ENCODE results near the gene CELF1. TPM values are rescaled to one million over a fixed set of nuclear protein-coding genes. Genes with fewer than 3 reads are reported as not detected.

The CELF1 gene
- total and polyA plus RNA-seq, 9 of the 15 experiments (the other 6 are each of a cell fraction or from before 2014, with no cell fraction given), result 11.3 to 142 (median 77.4) TPM

DNA sequence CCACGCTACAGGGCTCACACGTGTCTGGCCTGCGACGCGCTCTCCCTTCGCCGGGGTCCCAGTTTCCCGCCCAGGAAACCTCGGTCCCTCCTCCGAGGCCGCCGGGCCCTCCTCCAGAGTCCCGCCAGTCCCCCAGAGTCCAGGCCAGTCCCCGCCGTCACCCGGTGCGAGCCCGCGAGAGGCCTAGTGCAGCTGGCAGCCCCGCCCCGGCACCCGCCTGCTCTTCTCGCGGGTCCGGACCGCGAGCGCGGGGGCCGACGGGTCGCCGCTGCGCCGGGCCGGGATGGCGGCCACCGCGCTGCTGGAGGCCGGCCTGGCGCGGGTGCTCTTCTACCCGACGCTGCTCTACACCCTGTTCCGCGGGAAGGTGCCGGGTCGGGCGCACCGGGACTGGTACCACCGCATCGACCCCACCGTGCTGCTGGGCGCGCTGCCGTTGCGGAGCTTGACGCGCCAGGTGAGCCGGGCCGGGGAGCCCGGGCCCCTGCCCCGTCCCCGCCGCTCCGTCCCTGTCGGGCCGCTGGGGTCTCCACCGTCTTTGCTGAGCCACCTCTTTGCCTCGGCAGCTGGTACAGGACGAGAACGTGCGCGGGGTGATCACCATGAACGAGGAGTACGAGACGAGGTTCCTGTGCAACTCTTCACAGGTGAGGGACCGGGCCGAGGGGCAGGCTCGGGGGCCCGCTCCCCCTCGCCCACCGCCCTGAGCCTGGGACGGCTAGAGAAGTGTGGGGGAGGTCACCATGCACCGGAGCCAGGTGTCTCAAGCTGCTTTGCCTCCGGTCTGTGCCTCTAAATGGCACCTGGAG is 12.6 kb upstream of the CELF1 start, which contains the start of gene PTPMT1 (continued):
- TF ChIP-seq MED1 (CRISPR knock-in tag; IDR thresholded peaks at IDR 0.05; ENCODE audit: borderline replicate concordance), result peak; percentile 82; the same call in 1 of the 2 replicates
- TF ChIP-seq, protein P1, sequence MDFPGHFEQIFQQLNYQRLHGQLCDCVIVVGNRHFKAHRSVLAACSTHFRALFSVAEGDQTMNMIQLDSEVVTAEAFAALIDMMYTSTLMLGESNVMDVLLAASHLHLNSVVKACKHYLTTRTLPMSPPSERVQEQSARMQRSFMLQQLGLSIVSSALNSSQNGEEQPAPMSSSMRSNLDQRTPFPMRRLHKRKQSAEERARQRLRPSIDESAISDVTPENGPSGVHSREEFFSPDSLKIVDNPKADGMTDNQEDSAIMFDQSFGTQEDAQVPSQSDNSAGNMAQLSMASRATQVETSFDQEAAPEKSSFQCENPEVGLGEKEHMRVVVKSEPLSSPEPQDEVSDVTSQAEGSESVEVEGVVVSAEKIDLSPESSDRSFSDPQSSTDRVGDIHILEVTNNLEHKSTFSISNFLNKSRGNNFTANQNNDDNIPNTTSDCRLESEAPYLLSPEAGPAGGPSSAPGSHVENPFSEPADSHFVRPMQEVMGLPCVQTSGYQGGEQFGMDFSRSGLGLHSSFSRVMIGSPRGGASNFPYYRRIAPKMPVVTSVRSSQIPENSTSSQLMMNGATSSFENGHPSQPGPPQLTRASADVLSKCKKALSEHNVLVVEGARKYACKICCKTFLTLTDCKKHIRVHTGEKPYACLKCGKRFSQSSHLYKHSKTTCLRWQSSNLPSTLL (IDR thresholded peaks at IDR 0.05), result peak; percentile 82
- TF ChIP-seq TEAD4 (IDR thresholded peaks at IDR 0.05; ENCODE audit: low read length), result no peak
- no peak for TF ChIP-seq TEAD4 (CRISPR knock-in tag; IDR thresholded peaks at IDR 0.05; ENCODE audit: borderline replicate concordance)
- 0 out of 4 replicates have a peak, but pooled peaks of 1 of the 2 experiments have one; percentile 63 for TF ChIP-seq FOXA3 (CRISPR knock-in tag; conservative IDR thresholded peaks at IDR 0.05 in 1 of 2, IDR thresholded peaks at IDR 0.05 in 1 of 2)
- TF ChIP-seq, protein P2, sequence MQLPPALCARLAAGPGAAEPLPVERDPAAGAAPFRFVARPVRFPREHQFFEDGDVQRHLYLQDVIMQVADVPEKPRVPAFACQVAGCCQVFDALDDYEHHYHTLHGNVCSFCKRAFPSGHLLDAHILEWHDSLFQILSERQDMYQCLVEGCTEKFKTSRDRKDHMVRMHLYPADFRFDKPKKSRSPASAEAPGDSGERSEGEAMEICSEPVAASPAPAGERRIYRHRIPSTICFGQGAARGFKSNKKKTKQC (CRISPR knock-in tag; IDR thresholded peaks at IDR 0.05), result no peak; the same call in 1 of the 2 replicates
- 0 out of 2 replicates have a peak, but pooled peaks have one; percentile 4 for TF ChIP-seq HSF4 (CRISPR knock-in tag; IDR thresholded peaks at IDR 0.05; ENCODE audit: borderline replicate concordance)
- TF ChIP-seq ZNF143 (CRISPR knock-in tag; IDR thresholded peaks at IDR 0.05), result peak; percentile 56; the same call in 1 of the 2 replicates
- TF ChIP-seq, protein P3, sequence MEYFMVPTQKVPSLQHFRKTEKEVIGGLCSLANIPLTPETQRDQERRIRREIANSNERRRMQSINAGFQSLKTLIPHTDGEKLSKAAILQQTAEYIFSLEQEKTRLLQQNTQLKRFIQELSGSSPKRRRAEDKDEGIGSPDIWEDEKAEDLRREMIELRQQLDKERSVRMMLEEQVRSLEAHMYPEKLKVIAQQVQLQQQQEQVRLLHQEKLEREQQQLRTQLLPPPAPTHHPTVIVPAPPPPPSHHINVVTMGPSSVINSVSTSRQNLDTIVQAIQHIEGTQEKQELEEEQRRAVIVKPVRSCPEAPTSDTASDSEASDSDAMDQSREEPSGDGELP (CRISPR knock-in tag; IDR thresholded peaks at IDR 0.05; ENCODE audit: borderline replicate concordance), result peak; percentile 94
- no peak for TF ChIP-seq MEF2A (IDR thresholded peaks at IDR 0.05; ENCODE audit: control insufficient read depth, low read depth, low read length)
- TF ChIP-seq ZNF311 (CRISPR knock-in tag; IDR thresholded peaks at IDR 0.05), result no peak
- peak; percentile 26 for TF ChIP-seq NFIC (IDR thresholded peaks at IDR 0.05)
- TF ChIP-seq, protein P4, sequence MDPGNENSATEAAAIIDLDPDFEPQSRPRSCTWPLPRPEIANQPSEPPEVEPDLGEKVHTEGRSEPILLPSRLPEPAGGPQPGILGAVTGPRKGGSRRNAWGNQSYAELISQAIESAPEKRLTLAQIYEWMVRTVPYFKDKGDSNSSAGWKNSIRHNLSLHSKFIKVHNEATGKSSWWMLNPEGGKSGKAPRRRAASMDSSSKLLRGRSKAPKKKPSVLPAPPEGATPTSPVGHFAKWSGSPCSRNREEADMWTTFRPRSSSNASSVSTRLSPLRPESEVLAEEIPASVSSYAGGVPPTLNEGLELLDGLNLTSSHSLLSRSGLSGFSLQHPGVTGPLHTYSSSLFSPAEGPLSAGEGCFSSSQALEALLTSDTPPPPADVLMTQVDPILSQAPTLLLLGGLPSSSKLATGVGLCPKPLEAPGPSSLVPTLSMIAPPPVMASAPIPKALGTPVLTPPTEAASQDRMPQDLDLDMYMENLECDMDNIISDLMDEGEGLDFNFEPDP (CRISPR knock-in tag; IDR thresholded peaks at IDR 0.05), result no peak
- TF ChIP-seq TRIM24 (IDR thresholded peaks at IDR 0.05), result 0 out of 4 replicates have a peak, but pooled peaks of 1 of the 2 experiments have one; percentile 19
- no peak for TF ChIP-seq ELF4 (CRISPR knock-in tag; IDR thresholded peaks at IDR 0.05)
- no peak for TF ChIP-seq FOXJ3 (CRISPR knock-in tag; IDR thresholded peaks at IDR 0.05)
- TF ChIP-seq, protein P5, sequence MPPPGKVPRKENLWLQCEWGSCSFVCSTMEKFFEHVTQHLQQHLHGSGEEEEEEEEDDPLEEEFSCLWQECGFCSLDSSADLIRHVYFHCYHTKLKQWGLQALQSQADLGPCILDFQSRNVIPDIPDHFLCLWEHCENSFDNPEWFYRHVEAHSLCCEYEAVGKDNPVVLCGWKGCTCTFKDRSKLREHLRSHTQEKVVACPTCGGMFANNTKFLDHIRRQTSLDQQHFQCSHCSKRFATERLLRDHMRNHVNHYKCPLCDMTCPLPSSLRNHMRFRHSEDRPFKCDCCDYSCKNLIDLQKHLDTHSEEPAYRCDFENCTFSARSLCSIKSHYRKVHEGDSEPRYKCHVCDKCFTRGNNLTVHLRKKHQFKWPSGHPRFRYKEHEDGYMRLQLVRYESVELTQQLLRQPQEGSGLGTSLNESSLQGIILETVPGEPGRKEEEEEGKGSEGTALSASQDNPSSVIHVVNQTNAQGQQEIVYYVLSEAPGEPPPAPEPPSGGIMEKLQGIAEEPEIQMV (tag; conservative IDR thresholded peaks at IDR 0.05; ENCODE audit: low read depth), result peak; percentile 92
- TF ChIP-seq FOXP1 (CRISPR knock-in tag; IDR thresholded peaks at IDR 0.05), result 0 out of 2 replicates have a peak, but pooled peaks have one; percentile 65
- peak in 1 of 2 experiments; percentile 78; a peak in 1 of 4 replicates for TF ChIP-seq SIN3A (IDR thresholded peaks at IDR 0.05; ENCODE audit: borderline replicate concordance in 2 of 2, control insufficient read depth in 1 of 2, low read depth in 2 of 2, low read length in 2 of 2)
- peak; percentile 79 for TF ChIP-seq POLR2A (conservative IDR thresholded peaks at IDR 0.05)
